SK-N-SH treated with all-trans-retinoic acid at 6 μM for 48 hours (cell line): ENCODE data around the gene PRR5L.

Source experiments
- ATAC-seq: fragments of 200-7000 bp; cut with Tn5 transposase; 3 replicates; pipeline ENCODE4 v1.9.1; 2020; ENCODE audit warnings: mild to moderate bottlenecking, moderate library complexity
- ARNTL ChIP-seq: fragments of 450-650 bp; formaldehyde crosslinking; IDR thresholded peaks from 2 replicates; pipeline ENCODE4 v1.5.0; 2020; ENCODE audit warnings: low read depth, mild to moderate bottlenecking, moderate library complexity, borderline replicate concordance
- BACH2 ChIP-seq: fragments of 250-450 bp; sonication (Bioruptor Pico); IDR thresholded peaks from 2 replicates; pipeline ENCODE4 v1.9.0; 2021; ENCODE audit warnings: mild to moderate bottlenecking, borderline replicate concordance
- CREB5 ChIP-seq: fragments of 250-450 bp; sonication (Bioruptor Pico); IDR thresholded peaks from 2 replicates; pipeline ENCODE4 v1.5.1; 2020; ENCODE audit warnings: low read depth, mild to moderate bottlenecking, moderate library complexity
- CSDC2 ChIP-seq: fragments of 250-450 bp; sonication (Bioruptor Pico); IDR thresholded peaks from 2 replicates; pipeline ENCODE4 v1.5.0; 2020; ENCODE audit warnings: mild to moderate bottlenecking, moderate library complexity
- ESRRG ChIP-seq: fragments of 250-450 bp; sonication (Bioruptor Pico); IDR thresholded peaks from 2 replicates; pipeline ENCODE4 v1.6.1; 2021; ENCODE audit warnings: mild to moderate bottlenecking
- GLIS3 ChIP-seq: fragments of 250-450 bp; sonication (Bioruptor Pico); IDR thresholded peaks from 2 replicates; pipeline ENCODE4 v1.5.0; 2020; ENCODE audit warnings: mild to moderate bottlenecking, moderate library complexity
- ISL1 ChIP-seq: fragments of 250-450 bp; sonication (Bioruptor Pico); IDR thresholded peaks from 2 replicates; pipeline ENCODE4 v2.1.2; 2022; ENCODE audit warnings: mild to moderate bottlenecking, moderate library complexity
- OSR1 ChIP-seq: fragments of 250-450 bp; sonication (Bioruptor Pico); IDR thresholded peaks from 2 replicates; pipeline ENCODE4 v1.8.0; 2022; ENCODE audit warnings: moderate library complexity, mild to moderate bottlenecking, inconsistent platforms
- PPARA ChIP-seq: fragments of 250-450 bp; sonication (Bioruptor Pico); IDR thresholded peaks from 2 replicates; pipeline ENCODE4 v1.5.0; 2020; ENCODE audit warnings: mild to moderate bottlenecking, borderline replicate concordance
- RARB ChIP-seq: fragments of 250-450 bp; sonication (Bioruptor Pico); IDR thresholded peaks from 2 replicates; pipeline ENCODE4 v1.8.0; 2021; ENCODE audit warnings: mild to moderate bottlenecking, moderate library complexity
- SNAI2 ChIP-seq: fragments of 250-450 bp; sonication (Bioruptor Pico); IDR thresholded peaks from 2 replicates; pipeline ENCODE4 v1.5.0; 2020; ENCODE audit warnings: mild to moderate bottlenecking, moderate library complexity
- TCF4 ChIP-seq: fragments of 250-450 bp; sonication (Bioruptor Pico); IDR thresholded peaks from 2 replicates; pipeline ENCODE4 v1.8.0; 2021; ENCODE audit warnings: mild to moderate bottlenecking, moderate library complexity, borderline replicate concordance
- TOX ChIP-seq: fragments of 250-450 bp; sonication (Bioruptor Pico); IDR thresholded peaks from 2 replicates; pipeline ENCODE4 v1.8.0; 2021; ENCODE audit warnings: mild to moderate bottlenecking, moderate library complexity, borderline replicate concordance
- ZC3H10 ChIP-seq: fragments of 250-450 bp; sonication (Bioruptor Pico); IDR thresholded peaks from 2 replicates; pipeline ENCODE4 v1.5.1; 2021; ENCODE audit warnings: mild to moderate bottlenecking, moderate library complexity
- ZFP3 ChIP-seq: fragments of 250-450 bp; sonication (Bioruptor Pico); IDR thresholded peaks from 2 replicates; pipeline ENCODE4 v1.5.0; 2020; ENCODE audit warnings: mild to moderate bottlenecking, moderate library complexity
- ZFP30 ChIP-seq: fragments of 450-650 bp; formaldehyde crosslinking; IDR thresholded peaks from 2 replicates; pipeline ENCODE4 v1.5.0; 2022; ENCODE audit warnings: mild to moderate bottlenecking, moderate library complexity
- ZNF565 ChIP-seq: fragments of 450-650 bp; formaldehyde crosslinking; conservative IDR thresholded peaks from 2 replicates; pipeline ENCODE4 v1.5.0; 2020; ENCODE audit warnings: low read depth, mild to moderate bottlenecking, moderate library complexity
- ZNF70 ChIP-seq: fragments of 450-650 bp; formaldehyde crosslinking; IDR thresholded peaks from 2 replicates; pipeline ENCODE4 v1.5.0; 2020; ENCODE audit warnings: mild to moderate bottlenecking, moderate library complexity
- ZNF8 ChIP-seq: fragments of 450-650 bp; formaldehyde crosslinking; IDR thresholded peaks from 2 replicates; pipeline ENCODE4 v1.5.0; 2020; ENCODE audit warnings: mild to moderate bottlenecking, moderate library complexity
- TF ChIP-seq, protein P1 (sequence below): fragments of 250-450 bp; sonication (Bioruptor Pico); IDR thresholded peaks from 2 replicates; pipeline ENCODE4 v1.8.0; 2021; ENCODE audit warnings: low read depth, mild to moderate bottlenecking, moderate library complexity, borderline replicate concordance
- TF ChIP-seq, protein P2 (sequence below): fragments of 250-450 bp; sonication (Bioruptor Pico); IDR thresholded peaks from 2 replicates; pipeline ENCODE4 v1.5.0; 2020; ENCODE audit warnings: mild to moderate bottlenecking, moderate library complexity
- TF ChIP-seq, protein P3 (sequence below): fragments of 250-450 bp; sonication (Bioruptor Pico); IDR thresholded peaks from 2 replicates; pipeline ENCODE4 v1.8.0; 2020; ENCODE audit warnings: mild to moderate bottlenecking, moderate library complexity, borderline replicate concordance
- TF ChIP-seq, protein P4 (sequence below): fragments of 250-450 bp; sonication (Bioruptor Pico); IDR thresholded peaks from 2 replicates; pipeline ENCODE4 v1.5.1; 2021; ENCODE audit warnings: mild to moderate bottlenecking, moderate library complexity

PRR5L gene

DNA sequence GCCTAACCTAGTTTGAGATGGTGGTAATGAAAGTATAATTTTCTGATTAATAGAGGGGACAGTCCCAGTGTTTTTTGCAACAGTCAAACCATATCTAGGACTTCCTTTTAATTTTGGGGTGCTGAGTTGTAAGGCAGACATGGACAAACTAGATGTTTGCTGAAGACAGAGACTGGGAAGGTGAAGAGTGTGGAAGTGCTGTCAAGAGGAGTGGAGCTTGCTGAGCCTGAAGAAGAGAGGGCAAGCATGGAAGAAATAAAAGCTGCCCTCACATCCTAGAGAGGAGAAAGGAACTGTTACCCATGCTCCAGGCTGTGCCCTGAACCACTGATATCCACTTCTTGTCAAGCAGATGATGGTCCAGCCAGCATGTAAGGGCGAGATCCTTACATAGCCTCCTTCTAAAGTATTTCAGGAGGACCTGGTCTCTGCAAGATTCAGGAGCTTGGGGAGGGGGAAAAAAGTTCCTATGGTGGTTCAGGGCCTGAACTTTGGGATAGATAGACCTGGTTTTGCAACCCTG, 51.4 kb downstream of the PRR5L start:
- no peak for TF ChIP-seq ZC3H10
- no peak for TF ChIP-seq RARB (CRISPR knock-in tag)
- TF ChIP-seq BACH2 (CRISPR knock-in tag) = no peak
- TF ChIP-seq, protein P1, sequence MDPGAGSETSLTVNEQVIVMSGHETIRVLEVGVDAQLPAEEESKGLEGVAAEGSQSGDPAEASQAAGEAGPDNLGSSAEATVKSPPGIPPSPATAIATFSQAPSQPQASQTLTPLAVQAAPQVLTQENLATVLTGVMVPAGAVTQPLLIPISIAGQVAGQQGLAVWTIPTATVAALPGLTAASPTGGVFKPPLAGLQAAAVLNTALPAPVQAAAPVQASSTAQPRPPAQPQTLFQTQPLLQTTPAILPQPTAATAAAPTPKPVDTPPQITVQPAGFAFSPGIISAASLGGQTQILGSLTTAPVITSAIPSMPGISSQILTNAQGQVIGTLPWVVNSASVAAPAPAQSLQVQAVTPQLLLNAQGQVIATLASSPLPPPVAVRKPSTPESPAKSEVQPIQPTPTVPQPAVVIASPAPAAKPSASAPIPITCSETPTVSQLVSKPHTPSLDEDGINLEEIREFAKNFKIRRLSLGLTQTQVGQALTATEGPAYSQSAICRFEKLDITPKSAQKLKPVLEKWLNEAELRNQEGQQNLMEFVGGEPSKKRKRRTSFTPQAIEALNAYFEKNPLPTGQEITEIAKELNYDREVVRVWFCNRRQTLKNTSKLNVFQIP (CRISPR knock-in tag) = no peak
- no peak for TF ChIP-seq SNAI2
- TF ChIP-seq CSDC2 (CRISPR knock-in tag) = no peak
- TF ChIP-seq ESRRG (CRISPR knock-in tag) = no peak
- no peak for TF ChIP-seq TOX (CRISPR knock-in tag)
- TF ChIP-seq ZFP30 (CRISPR knock-in tag) = no peak
- TF ChIP-seq PPARA (CRISPR knock-in tag) = no peak
- TF ChIP-seq ZNF8 = no peak
- TF ChIP-seq, protein P2, sequence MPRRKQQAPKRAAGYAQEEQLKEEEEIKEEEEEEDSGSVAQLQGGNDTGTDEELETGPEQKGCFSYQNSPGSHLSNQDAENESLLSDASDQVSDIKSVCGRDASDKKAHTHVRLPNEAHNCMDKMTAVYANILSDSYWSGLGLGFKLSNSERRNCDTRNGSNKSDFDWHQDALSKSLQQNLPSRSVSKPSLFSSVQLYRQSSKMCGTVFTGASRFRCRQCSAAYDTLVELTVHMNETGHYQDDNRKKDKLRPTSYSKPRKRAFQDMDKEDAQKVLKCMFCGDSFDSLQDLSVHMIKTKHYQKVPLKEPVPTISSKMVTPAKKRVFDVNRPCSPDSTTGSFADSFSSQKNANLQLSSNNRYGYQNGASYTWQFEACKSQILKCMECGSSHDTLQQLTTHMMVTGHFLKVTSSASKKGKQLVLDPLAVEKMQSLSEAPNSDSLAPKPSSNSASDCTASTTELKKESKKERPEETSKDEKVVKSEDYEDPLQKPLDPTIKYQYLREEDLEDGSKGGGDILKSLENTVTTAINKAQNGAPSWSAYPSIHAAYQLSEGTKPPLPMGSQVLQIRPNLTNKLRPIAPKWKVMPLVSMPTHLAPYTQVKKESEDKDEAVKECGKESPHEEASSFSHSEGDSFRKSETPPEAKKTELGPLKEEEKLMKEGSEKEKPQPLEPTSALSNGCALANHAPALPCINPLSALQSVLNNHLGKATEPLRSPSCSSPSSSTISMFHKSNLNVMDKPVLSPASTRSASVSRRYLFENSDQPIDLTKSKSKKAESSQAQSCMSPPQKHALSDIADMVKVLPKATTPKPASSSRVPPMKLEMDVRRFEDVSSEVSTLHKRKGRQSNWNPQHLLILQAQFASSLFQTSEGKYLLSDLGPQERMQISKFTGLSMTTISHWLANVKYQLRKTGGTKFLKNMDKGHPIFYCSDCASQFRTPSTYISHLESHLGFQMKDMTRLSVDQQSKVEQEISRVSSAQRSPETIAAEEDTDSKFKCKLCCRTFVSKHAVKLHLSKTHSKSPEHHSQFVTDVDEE (CRISPR knock-in tag) = no peak
- no peak for TF ChIP-seq ZNF565
- no peak for TF ChIP-seq ZFP3 (CRISPR knock-in tag)
- TF ChIP-seq GLIS3 = no peak
- no peak for ATAC-seq

- TF ChIP-seq, protein P3, sequence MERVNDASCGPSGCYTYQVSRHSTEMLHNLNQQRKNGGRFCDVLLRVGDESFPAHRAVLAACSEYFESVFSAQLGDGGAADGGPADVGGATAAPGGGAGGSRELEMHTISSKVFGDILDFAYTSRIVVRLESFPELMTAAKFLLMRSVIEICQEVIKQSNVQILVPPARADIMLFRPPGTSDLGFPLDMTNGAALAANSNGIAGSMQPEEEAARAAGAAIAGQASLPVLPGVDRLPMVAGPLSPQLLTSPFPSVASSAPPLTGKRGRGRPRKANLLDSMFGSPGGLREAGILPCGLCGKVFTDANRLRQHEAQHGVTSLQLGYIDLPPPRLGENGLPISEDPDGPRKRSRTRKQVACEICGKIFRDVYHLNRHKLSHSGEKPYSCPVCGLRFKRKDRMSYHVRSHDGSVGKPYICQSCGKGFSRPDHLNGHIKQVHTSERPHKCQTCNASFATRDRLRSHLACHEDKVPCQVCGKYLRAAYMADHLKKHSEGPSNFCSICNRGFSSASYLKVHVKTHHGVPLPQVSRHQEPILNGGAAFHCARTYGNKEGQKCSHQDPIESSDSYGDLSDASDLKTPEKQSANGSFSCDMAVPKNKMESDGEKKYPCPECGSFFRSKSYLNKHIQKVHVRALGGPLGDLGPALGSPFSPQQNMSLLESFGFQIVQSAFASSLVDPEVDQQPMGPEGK (CRISPR knock-in tag) = no peak
- no peak for TF ChIP-seq OSR1 (CRISPR knock-in tag)
- no peak for TF ChIP-seq SNAI2
- TF ChIP-seq, protein P4, sequence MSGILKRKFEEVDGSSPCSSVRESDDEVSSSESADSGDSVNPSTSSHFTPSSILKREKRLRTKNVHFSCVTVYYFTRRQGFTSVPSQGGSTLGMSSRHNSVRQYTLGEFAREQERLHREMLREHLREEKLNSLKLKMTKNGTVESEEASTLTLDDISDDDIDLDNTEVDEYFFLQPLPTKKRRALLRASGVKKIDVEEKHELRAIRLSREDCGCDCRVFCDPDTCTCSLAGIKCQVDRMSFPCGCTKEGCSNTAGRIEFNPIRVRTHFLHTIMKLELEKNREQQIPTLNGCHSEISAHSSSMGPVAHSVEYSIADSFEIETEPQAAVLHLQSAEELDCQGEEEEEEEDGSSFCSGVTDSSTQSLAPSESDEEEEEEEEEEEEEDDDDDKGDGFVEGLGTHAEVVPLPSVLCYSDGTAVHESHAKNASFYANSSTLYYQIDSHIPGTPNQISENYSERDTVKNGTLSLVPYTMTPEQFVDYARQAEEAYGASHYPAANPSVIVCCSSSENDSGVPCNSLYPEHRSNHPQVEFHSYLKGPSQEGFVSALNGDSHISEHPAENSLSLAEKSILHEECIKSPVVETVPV (CRISPR knock-in tag) = no peak
- no peak for TF ChIP-seq ZNF565
- TF ChIP-seq ARNTL (CRISPR knock-in tag) = no peak
- no peak for TF ChIP-seq ZNF70
- no peak for TF ChIP-seq TOX (CRISPR knock-in tag)
- no peak for TF ChIP-seq CSDC2 (CRISPR knock-in tag)
- TF ChIP-seq TCF4 (CRISPR knock-in tag) = no peak
- TF ChIP-seq ZFP30 (CRISPR knock-in tag) = no peak
- TF ChIP-seq, protein P2 (CRISPR knock-in tag) = no peak
- TF ChIP-seq, protein P1 (CRISPR knock-in tag) = no peak
- no peak for TF ChIP-seq ESRRG (CRISPR knock-in tag)
- TF ChIP-seq ISL1 = no peak
- TF ChIP-seq CREB5 = no peak
- no peak for TF ChIP-seq PPARA (CRISPR knock-in tag)
- no peak for TF ChIP-seq BACH2 (CRISPR knock-in tag)
- no peak for TF ChIP-seq RARB (CRISPR knock-in tag)
- TF ChIP-seq, all 23 proteins: peak for 0
- no peak for ATAC-seq
Measured at GRCh38 chr11:36349351-36350136, 53.5 kb downstream of the PRR5L start.
